HEK293T (cell line): ENCODE results near the gene CUBN.

Experiments used
- BHLHE40 ChIP-seq: fragments of 450-650 bp; IDR thresholded peaks from 2 replicates; pipeline ENCODE4 v1.6.1; 2016; ENCODE audit warnings: mild to moderate bottlenecking, moderate library complexity, borderline replicate concordance
- CTBP1 ChIP-seq: fragments of 450-650 bp; IDR thresholded peaks from 2 replicates; pipeline ENCODE4 v1.6.1; 2016; ENCODE audit warnings: borderline replicate concordance
- ELF4 ChIP-seq: fragments of 450-650 bp; IDR thresholded peaks from 2 replicates; pipeline ENCODE4 v1.6.1; 2017; ENCODE audit warnings: antibody characterized with exemption
- FOXM1 ChIP-seq: fragments of 450-650 bp; IDR thresholded peaks from 2 replicates; pipeline ENCODE4 v1.6.1; 2017; ENCODE audit warnings: mild to moderate bottlenecking, borderline replicate concordance
- HDGF ChIP-seq: fragments of 450-650 bp; IDR thresholded peaks from 2 replicates; pipeline ENCODE4 v1.6.1; 2017; ENCODE audit warnings: antibody characterized with exemption, borderline replicate concordance
- L3MBTL2 ChIP-seq: fragments of 450-650 bp; conservative IDR thresholded peaks from 2 replicates; pipeline ENCODE4 v1.6.1; 2016; ENCODE audit warnings: mild to moderate bottlenecking
- LEF1 ChIP-seq: fragments of 450-650 bp; IDR thresholded peaks from 2 replicates; pipeline ENCODE4 v1.6.1; 2017; ENCODE audit warnings: mild to moderate bottlenecking, borderline replicate concordance
- NFRKB ChIP-seq: fragments of 450-650 bp; IDR thresholded peaks from 2 replicates; pipeline ENCODE4 v1.6.1; 2016; ENCODE audit warnings: mild to moderate bottlenecking, moderate library complexity
- PKNOX1 ChIP-seq: fragments of 450-650 bp; IDR thresholded peaks from 2 replicates; pipeline ENCODE4 v1.6.1; 2016
- SP1 ChIP-seq: fragments of 450-650 bp; IDR thresholded peaks from 2 replicates; pipeline ENCODE4 v1.6.1; 2017
- SUZ12 ChIP-seq: fragments of 450-650 bp; IDR thresholded peaks from 2 replicates; pipeline ENCODE4 v1.6.1; 2016; ENCODE audit warnings: mild to moderate bottlenecking
- TARDBP ChIP-seq: fragments of 450-650 bp; IDR thresholded peaks from 2 replicates; pipeline ENCODE4 v1.6.1; 2016

GRCh38 chr10:17062493-17062892 is 67.1 kb downstream of the CUBN start:
- TF ChIP-seq FOXM1 = no peak
- TF ChIP-seq SUZ12 = no peak
- no peak for TF ChIP-seq SP1
- no peak for TF ChIP-seq L3MBTL2
- no peak for TF ChIP-seq LEF1
- no peak for TF ChIP-seq TARDBP
- TF ChIP-seq HDGF = no peak
- TF ChIP-seq NFRKB = no peak
- no peak for TF ChIP-seq ELF4
- no peak for TF ChIP-seq PKNOX1
- TF ChIP-seq BHLHE40 = no peak
- TF ChIP-seq CTBP1 = no peak
